Stimulated activated CD4-positive, alpha-beta T cell treated with anti-CD3 and anti-CD28 coated beads, Interleukin-1b, Interleukin-23, amount 100 ng/mL, for 48 hours (primary cell): ENCODE results near the gene CLASP1.
"Not testable (repeated sequence)": the region's sequence is repeated elsewhere in the genome, so short reads cannot be mapped to it uniquely, and the experiment has no call there.

Experiments used
- DNase-seq: peaks from one replicate; pipeline ENCODE4 v3.0.0-alpha.2; 2020

CLASP1 gene

DNA sequence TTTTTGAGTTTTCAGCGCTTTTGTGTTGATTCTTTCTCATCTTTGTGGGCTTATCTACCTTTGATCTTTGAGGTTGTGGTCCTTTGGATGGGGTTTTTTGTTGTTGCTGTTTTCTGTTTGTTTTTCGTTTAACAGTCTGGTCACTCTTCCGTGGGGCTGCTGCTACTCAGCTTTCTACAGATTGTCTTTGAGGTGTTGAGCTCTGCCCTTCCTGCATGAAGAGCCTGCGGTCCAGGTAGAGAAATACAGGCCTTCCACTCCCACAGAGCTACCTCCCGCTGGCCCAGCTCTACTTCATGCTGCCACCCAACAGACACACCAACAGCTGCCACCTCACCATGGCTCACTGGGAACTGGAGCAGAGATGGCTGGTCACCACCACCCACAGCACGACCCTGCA, 180.3 kb downstream of the CLASP1 start:
- DNase-seq, result no peak

DNA sequence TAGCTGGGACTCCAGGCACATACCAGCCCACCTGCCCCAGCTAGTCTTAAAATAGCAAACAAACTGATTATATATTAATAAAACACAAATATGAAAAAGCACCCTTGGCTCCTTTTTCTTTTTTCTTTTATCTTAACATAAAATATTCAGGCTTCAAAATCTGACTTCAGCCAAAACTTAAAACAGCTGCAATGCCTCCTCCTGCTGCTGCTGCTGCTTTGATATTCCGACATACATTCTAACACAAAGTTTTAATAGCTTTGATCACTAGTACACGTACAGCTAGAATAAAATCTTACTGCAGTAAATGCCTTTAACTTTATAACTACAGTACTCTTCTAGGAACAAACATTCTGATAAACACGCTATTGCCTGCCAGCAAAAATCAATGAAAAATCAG, 190.0 kb downstream of the CLASP1 start:
- DNase-seq, result no peak

GRCh38 chr2:121456325-121456724, 192.9 kb downstream of the CLASP1 start:
- DNase-seq, result no peak

DNA sequence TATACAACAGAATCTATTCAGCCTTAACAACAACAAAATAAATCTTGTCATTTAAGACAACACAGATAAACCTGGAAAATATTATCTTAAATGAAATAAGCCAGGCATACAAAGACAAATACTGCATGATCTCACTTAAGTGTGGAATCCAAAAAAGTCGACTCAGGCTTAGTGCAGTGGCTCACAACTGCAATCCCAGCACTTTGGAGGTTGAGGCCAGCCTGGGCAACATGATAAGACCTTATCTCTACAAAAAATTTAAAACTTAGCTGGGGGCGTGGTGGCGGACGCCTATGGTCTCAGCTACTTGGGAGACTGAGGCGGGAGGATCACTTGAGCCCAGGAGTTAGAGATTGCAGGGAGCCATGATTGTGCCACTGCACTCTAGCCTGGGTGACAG, 193.8 kb downstream of the CLASP1 start:
- no peak for DNase-seq

- no peak for DNase-seq
These were observed 194.6 kb downstream of the CLASP1 start for GRCh38 chr2:121454549-121455090.

DNA sequence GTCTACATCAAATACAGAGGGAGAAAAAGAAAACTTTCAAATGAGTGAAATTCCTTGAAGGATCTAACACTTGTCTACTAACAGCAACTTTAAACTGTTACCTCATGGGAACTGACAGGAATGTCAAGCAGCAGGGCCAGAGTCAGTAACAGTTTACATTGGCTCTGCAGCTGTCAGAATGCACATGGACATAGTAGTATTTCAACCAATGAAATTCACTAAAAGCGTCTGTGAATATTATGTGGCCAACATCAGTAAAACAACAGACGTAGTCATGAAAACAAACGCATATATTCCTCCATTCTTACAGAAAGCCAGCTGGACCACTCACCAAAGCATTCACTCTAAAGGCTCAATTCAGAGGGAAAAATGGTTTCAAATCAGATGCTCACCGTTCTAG, 197.9 kb downstream of the CLASP1 start:
- DNase-seq, result no peak

GRCh38 chr2:121450301-121450700, 199.0 kb downstream of the CLASP1 start:
- no peak for DNase-seq

DNA sequence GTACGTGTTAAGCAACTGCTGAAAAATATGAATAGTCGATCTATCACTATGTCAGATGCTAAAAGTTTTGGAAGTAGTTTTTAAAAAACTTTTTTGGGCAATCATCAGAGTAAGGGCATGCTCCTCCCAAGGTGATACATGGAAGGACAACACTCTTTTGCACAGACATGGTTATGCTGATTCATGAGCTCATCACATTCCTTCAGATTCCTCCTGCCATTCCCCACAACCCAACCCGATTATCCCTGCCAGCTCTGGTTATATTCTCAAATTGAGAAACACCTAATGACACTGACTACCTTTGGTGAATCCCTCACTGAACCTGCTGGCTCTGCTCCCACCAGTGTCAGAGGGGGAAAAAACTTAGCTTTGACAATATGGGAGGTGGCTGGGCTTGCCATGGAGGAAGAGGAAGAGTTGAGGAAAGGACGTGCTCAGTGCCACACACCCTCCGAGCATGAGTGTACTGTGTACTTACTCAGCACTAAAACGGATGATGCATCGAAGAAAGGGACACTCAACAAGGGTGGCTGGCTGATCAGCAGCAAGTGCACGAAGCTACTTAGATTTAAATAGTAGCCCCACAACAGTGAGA, 202.5 kb downstream of the CLASP1 start:
- no peak for DNase-seq

DNA sequence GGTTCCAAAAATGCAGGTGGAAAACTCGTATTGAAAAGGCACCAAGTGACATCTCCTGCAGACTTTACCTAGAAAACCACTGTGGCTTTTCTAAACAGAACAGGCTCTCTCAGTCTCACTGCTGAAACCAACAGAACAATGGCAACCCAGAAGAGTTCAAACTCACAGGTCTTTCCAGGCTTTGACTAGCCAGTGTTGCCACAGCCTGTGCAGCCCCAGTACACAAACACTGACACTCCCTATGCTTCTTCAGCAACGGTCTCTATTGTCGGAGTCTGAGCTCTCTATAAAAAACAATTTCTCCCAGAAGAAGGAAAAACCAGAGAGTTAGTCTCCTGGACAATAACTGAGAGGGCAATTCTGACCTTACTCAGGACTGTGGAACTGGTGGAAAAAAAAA, 206.4 kb downstream of the CLASP1 start:
- DNase-seq, result no peak

DNA sequence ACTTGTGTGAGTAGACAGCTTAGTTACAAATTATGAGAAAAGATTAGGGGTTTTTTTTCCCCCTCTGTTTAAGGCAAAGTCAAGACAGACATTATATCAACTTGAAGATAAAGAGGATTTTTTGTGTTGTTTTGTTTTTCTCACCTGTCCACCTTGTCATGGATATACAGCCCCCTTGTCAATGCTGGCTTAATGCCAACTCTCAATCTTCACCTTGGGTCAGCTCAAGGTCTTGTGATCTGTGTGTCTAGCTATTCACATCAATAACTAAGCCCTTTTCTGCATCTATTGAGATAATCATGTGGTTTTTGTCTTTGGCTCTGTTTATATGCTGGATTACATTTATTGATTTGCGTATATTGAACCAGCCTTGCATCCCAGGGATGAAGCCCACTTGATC, 211.0 kb downstream of the CLASP1 start:
- DNase-seq, result not testable (repeated sequence)

DNA sequence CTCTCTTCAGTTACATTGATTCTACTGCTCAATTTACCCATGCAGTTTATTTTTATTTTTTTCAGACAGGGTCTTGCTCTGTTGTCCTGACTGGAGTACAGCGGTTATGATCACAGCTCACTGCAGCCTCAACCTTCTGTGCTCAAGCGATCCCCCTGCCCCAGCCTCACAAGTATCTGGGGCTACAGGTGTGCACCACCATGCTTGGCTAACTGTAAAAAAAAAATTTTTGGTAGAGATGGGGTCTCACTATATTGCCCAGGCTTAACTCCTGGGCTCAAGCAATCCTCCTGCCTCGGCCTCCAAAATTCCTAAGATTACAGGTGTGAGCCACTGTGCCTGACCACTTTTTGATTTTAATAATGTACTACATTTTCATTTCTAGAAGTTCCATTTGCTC, 212.3 kb downstream of the CLASP1 start:
- no peak for DNase-seq

GRCh38 chr2:121435790-121436189, 213.5 kb downstream of the CLASP1 start:
- no peak for DNase-seq

DNA sequence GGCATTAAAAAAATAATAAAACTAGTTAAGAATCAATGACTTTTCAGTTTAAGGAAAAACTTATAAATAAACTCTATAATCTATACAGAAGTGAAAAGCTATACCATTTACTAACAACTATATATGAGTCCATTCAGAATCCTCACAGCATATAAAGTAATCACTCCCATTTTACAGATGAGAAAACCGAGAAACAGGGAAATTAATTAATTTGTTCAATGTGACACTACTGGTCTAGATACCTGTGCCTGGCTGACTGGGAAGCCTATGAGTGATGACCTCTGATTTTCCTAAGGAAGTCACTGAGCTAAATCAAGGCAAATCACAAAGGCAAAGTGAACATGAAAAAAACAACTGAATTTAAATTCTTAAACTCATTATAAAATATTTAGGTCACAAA, 218.0 kb downstream of the CLASP1 start:
- no peak for DNase-seq

DNA sequence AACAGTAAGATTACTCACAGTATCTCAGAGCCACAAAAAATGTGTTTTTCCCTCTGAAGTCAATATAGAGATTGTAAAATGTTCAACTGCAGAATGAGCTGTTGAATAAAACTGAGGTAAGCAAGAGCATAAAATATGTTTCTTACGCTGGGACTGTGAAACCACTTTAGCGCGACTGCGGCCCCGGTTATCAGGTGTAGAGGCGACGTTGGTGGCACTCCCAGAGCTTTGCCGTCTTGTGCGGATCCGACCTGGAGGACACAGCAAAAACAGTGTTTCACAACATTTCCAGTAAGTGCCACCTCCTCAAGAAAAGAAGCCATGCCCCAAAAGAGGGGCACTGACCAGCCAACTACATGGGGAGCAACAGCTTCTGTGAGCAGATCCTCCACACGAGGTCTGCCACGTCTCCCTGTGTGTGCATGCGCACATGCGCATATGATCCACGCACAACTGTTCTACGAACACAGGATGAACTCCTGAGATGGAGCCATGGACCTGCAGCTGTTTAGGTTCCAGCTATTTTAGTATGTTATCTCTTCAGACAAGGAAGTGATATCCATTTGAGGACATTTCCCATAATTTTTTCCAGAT, 219.2 kb downstream of the CLASP1 start:
- no peak for DNase-seq

DNA sequence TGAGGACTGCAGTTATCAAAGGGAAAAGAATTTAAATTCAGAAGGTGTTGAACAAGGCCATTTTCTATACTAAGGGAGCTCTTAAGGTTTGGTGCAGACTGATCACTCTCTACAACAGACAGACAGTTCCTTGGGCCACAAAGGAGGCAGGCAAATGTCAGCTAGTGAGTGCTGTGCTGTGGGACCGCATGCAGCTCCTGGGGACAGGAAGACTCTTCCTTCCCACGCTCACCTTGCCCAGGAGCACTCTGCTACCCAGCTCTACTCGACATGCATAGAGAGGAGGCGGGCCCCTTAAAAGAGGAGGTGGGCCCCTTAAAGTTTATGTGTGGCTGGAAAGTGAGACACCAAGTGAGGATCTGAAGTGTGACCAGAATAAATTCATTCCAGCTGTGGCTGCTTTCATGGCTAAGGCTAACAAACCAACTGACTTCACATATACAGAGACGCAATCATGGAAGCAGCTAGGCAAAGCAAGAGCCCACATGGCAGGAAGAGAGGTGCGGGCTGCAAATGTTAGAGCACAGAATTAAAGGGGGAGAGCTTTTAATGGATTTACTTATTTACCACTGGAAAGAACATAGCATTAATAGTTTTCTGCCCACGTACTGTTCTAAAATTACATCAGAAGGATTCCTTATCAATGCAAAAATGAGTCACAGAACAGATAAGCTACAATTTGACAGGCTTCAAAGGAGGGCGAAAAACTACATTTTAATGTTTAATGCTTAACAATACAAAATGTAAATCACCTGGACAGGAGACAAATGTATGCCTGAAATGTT, 220.0 kb downstream of the CLASP1 start:
- DNase-seq, result no peak

- no peak for DNase-seq
These were observed 222.0 kb downstream of the CLASP1 start for GRCh38 chr2:121427187-121427689.

DNA sequence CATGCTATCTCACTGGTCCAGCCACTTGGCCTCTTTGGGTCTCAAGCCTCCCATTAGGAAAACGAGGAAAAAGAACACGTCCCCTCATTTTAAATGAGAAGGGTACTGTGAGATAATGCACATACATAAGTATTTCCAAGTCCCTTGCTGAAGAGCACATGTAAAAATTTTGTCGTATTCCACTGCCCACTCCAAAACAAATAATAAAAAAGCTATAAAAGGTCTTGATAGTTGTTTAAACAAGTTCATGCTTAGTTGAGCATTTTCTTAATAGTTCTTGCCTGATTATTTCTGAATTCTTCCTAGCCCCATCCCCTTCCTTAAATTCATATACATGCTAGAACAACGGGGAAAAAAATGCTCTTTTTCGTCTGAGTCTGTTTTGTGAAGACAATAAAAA, 228.8 kb downstream of the CLASP1 start:
- DNase-seq, result no peak

DNA sequence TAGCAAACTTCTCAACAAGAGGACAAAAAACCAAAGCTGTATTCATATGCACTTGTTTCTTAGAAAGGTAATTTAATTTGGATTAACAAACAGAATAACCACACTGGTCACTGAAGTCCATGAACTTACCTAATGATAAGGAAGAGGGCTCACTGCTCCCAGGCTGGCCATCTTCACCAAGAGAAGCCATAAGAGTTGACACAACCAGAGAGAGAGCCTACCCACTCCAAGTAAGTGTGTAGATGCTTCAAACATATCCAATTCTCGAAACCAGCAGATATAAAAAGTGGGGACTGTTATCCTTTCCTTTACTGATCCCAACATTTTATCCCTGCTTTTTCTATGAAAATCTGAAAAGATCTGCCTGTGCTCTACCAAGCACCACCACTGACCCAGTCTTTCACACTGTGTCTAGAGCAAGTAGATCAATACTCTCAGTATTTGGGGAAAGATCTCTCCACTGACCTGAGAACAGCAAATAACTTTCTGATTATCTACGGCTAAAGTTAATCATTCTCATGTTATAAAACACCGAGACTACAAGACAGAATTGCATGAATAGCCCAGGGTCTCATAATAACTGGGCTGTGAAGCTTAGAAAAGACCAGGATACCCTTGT, 230.1 kb downstream of the CLASP1 start:
- DNase-seq, result no peak

GRCh38 chr2:121418494-121419058, 230.7 kb downstream of the CLASP1 start:
- no peak for DNase-seq

- no peak for DNase-seq
These were observed 231.4 kb downstream of the CLASP1 start for GRCh38 chr2:121417826-121418225.

GRCh38 chr2:121415727-121416126, 233.5 kb downstream of the CLASP1 start:
- DNase-seq, result no peak

DNA sequence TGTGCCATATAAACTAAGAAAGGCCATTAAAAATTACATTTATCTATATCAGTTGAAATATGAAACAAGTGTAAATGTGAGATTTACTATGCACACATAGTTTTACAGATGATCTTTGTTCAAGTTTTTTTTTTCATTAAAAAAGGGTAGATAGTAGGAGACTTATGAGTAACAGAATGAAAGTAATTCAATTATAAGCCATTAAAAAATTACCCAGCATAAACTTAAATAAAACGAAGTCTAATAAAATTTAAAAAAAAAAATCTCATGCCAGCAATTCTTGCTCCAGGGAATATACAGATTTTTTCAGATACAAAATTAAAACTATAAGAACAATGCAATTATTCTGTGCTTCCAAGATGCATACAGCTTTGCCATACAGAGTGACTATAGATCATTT, 236.9 kb downstream of the CLASP1 start:
- no peak for DNase-seq

DNA sequence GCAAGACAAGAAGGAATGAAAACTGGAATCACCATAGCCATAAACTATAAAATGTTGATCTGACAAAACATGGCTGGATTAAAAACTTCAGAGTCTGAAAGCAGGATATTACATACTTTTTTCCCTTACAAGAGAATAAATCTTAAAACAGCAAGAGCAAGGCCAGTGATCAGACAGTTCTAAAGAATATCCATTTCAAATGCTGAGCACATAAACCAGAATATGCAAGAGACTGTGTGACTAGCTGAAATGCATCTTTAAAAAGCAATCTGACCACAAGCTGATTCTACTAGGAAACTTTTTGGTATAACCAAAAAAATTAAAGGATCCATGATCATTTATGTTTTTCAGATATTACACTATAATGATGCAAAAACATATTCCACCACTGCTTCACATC, 239.3 kb downstream of the CLASP1 start:
- DNase-seq, result no peak
